Mesenteric fat pad (tissue), 1 donor: ENCODE data around the gene C2orf72. TPM values are rescaled to one million over a fixed set of nuclear protein-coding genes. Genes with fewer than 3 reads are reported as not detected.
"Not testable (repeated sequence)": the region's sequence is repeated elsewhere in the genome, so short reads cannot be mapped to it uniquely, and the experiment has no call there.

ENCODE experiments used
- DNase-seq: peaks from one replicate; pipeline ENCODE4 v3.0.0-alpha.2; 2020; ENCODE audit warnings: low spot score
- total RNA-seq: library from RNA; stranded (reverse); fragmentation: NEBNext Ultra II Directional; extraction: Animal tissue kit (Norgen Biotek cat#: 25700); gene quantifications from one replicate; pipeline ENCODE4 v1.2.1, GENCODE V29; 2021
- donor health status: DM: yes; HTN: yes; CAD: no.

Gene C2orf72
- total RNA-seq, 1 donor from 2014 or later, result not detected

DNA sequence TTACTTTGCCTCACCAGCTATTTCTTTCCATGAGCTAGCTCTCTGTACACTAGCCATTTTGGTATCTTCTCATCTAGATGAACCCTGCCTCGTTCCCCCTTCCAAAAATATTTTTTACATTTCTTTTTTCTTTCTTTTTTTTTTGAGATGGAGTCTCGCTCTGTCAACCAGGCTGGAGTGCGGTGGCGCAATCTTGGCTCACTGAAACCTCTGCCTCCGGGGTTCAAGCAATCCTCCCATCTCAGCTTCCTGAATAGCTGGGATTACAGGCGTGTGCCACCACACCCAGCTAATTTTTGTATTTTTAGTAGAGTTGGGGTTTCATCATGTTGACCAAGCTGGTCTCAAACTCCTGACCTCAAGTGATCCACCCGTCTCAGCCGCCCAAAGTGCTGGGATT is 30.2 kb downstream of the C2orf72 start:
- DNase-seq, result not testable (repeated sequence)

DNA sequence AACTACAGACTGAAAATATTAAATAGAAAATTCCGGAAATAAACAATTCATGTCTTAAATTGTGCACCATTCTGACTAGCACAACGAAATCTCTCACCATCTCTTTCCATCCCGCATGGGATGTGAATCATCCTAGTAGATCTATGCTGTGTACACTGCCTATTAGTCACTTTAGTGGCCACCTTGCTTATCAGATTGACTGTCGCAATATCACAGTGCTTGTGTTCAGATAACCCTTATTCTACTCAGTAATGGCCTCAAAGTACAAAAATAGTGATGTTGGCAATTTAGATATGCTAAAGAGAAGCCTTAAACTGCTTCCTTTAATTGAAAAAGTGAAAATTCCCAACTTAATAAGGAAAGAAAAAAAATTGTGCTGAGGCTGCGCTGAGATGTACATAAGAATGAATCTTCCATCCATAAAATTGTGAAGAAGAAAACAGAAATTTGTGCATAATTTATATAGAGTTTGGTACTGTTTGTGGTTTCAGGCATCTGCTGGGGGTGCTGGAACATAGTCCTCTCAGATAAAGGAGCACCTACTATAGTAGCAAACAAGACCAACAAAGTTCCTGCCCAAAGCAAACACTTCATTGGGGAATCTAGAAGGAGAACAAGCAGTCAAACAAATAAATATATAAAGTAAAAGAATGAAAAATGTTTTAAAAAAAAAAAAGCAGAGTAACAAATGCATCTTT is 31.4 kb downstream of the C2orf72 start:
- DNase-seq, result no peak

- no peak for DNase-seq
These were observed 32.2 kb downstream of the C2orf72 start for GRCh38 chr2:231069379-231070054.

- no peak for DNase-seq
These were observed 47.2 kb downstream of the C2orf72 start for GRCh38 chr2:231084565-231084964.

DNA sequence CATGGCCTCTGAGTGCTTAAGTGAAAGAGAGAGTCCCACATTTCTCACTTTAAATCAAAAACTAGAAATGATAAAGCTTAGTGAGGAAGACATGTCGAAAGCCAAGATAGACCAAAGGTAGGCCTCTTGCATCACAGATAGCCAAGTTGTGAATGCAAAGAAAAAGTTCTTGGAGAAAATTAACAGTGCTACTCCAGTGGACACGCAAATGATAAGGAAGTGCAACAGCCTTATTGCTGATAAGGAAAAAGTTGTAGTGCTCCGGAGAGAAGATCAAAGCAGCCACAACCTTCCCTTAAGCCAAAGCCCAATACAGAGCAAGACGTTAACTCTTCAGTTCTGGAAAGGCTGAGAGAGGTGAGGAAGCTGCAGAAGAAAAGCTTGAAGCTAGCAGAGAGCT is 51.4 kb downstream of the C2orf72 start:
- no peak for DNase-seq

GRCh38 chr2:231093933-231094332 is 56.6 kb downstream of the C2orf72 start:
- no peak for DNase-seq

GRCh38 chr2:231094736-231095346 is 57.5 kb downstream of the C2orf72 start:
- no peak for DNase-seq

Other genes starting within 250 kb of the C2orf72 start
- 27.1 TPM for gene ITM2C, start 172.6 kb upstream of the C2orf72 start, total RNA-seq
- 0.22 TPM for gene GPR55, start 112.3 kb upstream of the C2orf72 start, total RNA-seq
- gene SPATA3, start 41.4 kb upstream of the C2orf72 start, total RNA-seq, result not detected
- 101 TPM for gene PSMD1, start 19.3 kb downstream of the C2orf72 start, total RNA-seq
- gene HTR2B, start 87.5 kb downstream of the C2orf72 start, total RNA-seq, result 2.2 TPM
- 11.8 TPM for gene ARMC9, start 161.1 kb downstream of the C2orf72 start, total RNA-seq